Daoy (cell line): ENCODE results near the gene FHL3. TPM values are rescaled to one million over a fixed set of nuclear protein-coding genes. Genes with fewer than 3 reads are reported as not detected.
"Not testable (repeated sequence)": the region's sequence is repeated elsewhere in the genome, so short reads cannot be mapped to it uniquely, and the experiment has no call there.

ENCODE experiments used
- DNase-seq: peaks from one replicate; pipeline ENCODE4 v3.0.0-alpha.2; 2015; ENCODE audit warnings: low read depth
- total RNA-seq: library from RNA; depleted of rRNA; stranded (reverse); fragments of >200 nt; shearing (Covaris generic); gene quantifications from 2 replicates; pipeline ENCODE4 v1.2.3, GENCODE V29; 2014

Gene FHL3
- total RNA-seq, 1 experiment from 2014 or later: 25.3 TPM

DNA sequence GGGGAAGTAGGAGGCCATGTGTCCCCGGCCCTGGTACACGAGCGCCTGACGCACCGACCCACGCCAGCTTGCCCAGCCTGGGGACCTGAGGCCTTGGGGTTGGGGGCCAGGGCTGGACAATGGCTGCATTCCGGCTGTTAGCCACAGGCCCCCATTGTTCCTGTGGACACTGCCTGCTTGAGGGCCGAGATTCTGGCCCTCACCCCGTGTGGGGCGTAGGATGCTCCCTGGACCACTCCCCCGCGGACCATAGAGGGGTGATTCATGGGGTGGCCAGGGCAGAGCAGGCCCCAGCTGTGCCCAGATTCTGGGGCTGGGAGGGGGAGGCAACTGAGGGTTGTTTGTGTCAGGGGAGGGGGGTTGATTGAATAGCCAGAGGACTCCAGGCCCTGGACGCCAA is 29.6 kb upstream of the FHL3 start:
- no peak for DNase-seq

DNA sequence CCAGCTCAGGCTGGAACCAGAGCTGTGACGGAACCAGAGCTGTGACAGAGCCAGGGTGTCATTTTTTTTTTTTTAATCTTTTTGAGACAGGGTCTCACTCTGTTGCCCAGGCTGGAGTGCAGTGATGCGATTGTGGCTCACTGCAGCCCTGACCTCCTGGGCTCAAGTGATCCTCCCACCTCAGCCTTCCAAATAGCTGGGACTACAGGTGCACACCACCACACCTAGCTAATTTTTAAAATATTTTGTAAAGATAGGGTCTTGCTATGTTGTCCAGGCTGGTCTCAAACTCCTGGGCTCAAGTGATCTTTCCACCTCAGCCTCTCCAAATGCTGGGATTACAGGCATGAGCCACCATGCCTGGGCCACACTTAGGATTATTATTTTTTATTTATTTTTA is 27.7 kb upstream of the FHL3 start:
- not testable (repeated sequence) for DNase-seq

DNA sequence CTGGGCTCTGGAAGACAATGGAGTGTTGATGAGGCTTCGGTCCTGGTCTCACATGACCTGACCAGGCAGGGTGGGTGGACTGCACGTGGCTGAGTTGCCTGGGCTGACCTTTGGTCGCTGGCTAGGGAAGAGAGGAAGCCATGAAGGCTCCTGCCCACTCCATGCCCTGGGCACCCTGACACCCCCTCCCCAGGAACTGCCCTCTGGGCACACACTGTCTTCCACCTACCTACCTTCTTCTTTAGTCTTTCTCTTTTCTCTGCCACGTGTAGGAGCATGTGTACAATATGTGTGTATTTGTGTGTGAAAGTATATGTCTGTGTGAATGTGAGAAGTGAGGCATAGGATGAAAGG is 26.2 kb upstream of the FHL3 start:
- no peak for DNase-seq

DNA sequence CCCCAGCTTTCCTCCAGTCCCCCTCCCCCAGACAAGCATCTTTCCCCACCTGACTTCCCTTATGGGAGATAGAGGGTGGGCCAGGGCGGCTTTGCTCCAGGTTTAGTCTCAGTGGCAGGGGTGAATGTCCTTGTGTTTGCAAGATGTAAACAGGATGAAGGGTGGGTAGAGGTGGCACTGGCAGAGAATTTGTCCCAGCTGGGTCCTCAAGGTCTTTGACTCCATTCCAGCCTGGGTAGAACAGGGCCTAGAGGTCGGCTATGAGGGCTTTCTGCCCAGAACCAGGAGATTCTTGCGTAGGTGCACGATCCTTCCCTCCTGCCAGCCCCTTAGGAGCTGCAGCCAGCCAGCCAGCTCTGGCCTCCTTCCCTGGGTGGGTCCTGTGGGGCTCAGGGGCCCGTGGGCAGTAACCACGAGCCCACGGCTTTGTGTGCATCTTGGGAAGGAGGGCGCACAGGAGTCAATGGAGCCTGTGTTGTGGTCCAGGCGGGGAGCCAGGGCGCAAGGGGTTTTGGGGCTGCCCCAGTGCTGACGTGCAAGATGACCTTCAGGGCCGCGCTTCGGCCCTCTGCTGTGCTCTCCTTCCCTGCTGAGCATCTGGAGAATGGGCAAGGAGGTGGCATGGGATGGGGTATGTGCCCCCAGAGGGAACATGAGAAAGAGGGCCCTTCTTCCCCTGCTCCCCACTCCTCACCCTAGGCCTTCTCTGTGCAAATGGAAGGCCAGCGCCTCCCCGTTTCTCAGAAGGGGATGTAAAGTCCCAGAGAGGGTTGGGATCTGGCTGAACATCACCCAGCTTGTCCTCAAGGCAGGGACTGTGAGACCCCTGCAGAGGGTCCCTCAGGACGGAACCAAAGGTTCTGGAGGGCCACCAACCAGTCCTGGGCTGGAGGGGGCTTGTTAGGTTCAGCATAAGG is 25.5 kb upstream of the FHL3 start:
- no peak for DNase-seq

DNA sequence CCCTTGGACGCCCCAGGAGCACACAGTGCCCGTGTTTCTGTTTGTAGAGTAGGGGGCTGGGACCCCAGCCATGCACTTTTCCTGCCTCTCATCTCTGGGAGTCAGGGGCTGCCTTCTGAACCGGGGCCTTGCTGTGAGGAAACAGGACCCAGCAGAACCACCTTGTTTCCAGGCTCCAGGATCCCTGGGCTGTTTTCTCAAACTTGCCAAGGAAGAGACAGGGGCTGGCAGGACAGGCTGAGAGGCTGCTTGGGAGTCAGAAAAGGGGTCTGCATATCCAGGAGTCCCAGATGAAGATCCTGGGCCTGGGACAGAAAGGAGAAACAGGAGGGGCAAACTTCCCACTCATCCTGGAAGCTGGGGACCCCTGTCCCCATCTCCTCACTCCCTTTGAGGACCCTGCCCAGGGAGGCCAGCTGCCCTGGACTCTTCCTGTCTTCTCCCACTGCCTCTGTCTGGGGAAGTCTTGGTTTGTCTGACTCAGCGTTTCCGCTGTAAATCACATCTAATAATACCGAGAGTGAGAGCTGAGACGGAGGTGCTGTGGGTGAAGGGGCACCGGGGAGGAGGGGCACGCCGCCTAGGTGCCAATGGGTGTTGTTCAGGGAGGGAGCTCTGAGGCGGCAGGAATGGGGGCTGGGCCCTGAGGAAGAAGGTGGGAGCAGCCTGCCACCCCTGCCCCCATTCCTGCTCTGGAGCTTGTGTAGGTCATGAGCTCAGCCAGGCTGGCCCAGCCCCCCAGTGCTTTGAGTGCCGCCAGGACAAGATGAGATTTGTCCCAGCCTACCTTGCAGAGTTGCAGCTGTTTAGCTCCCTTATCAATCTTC is 24.6 kb upstream of the FHL3 start:
- peak; percentile 92 for DNase-seq

DNA sequence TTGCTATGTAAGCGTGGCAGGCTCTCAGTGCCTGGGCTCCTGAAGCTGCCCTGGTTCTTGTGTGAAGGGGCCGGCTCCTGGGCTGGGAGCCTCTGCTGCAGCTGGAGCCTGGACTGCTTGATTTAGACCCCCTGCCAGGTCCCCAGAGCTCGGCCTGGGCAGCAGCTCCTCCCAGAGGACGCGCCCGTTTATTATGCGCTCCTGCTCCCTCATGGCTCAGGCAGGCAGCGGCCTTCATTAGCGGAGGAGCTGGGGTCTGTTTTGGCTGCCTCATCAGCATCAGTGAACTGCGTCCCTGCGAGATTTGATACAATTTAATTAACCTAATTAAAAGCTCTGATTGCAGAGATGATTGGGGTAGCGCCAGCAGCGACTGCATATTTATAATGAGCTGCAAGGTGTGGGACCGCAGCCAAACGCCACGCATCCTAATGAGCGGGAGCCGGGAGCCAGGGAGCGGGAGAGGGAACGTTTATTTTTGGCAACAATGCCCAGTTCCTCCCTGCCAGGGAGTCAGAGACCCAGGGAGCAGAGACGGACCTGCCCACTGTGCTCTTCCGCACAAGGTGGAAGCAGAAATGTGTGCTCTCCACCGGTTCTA is 23.9 kb upstream of the FHL3 start:
- DNase-seq: peak; percentile 63

DNA sequence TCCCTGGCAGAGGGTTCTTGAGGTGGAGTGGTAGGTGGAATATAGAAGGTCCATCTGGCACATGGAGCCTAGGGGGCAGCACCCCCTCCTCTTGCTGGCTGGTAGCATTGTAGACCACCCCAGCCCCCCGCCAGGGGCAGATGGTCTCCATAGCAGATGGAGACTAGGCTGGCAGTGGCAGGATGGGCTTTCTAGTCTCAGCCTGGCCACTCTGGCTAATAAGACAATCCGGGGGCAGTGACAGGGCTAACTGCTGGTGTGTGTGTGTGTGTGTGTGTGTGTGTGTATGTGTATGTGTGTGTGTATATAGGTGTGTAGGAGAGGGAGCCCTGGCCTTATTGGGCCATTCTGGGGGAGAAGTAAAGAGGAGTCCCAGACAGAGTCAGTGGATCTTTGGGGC is 23.4 kb upstream of the FHL3 start:
- no peak for DNase-seq

DNA sequence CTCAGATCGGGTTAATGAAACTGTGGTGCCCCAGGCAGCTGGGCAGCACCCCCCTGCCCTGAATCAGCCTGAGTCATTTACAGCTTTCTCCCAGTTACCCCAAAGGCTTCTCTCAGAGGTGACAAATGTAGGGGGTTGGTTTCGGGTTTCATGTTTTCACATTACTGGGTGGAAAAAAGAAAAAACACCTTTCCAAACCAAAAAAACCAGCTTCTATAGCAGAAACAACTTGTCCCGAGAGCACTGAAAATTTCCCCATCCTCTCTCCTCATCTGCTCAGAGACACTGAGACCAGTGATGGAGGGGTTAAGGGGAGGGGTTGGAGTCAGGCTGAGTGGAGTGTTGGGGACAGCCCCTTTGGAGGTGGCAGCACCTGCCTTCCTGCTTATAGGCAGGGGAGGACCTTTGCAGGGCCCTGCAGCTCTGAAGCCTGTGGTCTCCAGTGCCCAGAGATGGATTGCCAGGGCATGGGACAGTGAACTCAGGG is 22.8 kb upstream of the FHL3 start:
- DNase-seq: peak; percentile 76

DNA sequence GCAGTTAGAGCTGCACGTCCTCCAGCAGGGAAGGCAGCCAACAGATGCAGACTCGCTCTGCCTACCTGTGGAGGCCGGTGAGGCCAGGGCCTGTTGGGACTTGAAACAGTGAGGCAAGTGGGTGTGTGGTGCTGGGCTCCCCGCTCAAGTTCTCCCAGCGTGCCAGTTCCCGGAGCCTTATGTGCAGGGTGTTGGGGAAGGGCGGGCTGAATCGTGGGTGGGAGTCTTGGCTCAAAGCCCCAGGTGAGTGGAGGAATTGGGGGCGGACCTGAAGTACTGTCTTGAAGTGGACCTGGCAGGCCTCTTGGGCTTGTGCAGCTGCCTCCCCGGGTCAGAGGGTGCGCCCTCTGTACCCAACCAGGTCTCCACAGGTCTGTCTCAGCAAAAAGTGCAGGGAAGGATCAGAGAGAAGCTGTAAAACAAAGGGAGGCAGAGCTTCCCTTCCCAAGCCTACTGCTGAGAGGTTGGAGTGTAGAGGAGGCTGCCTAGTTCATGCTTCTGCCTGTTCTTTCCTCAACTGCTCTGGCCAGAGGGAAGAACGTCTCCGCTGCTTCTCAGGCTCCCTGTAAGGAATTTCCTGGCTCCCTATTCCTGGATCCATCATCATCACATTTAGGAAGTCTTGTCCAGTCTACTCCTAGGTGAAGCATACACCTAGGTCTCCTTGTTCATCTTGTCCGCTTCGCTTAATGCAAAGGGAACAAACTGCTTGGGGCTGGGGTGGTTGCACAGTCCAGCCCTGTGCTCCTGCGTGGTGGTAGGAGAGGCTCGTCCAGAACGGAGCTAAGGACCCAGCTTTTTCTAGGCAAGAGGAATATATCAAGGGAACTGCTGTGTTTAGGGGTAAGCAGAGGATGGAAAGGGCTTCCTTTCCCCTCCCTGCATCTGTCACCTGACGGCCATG is 22.1 kb upstream of the FHL3 start:
- DNase-seq: no peak

DNA sequence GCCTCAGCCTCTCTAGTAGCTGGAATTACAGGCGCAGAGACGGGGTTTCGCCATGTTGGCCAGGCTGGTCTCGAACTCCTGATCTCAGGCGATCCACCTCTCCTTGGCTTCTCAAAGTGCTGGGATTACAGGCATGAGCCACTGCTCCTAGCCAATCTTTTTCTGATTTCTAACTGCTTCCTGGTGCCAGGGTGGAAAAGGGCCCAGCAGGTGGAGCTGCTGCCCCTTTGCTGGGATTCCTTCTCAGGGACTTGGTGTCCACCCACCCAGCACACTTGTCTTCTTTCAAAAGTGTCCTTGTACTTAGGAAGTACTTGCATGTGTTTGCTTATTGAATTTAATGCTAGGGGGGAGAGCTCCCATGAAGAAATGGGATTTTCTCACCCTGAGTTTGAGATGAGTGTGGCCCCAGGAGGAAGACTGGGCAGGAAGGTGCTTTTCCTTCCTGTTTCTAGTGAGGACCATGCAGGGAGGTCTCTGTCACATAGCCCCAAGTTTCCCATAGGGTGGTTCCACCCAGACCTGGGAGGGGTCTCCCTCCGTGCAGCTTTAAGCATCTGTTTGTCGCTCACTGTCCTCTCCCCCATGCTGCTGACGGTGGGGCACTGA is 21.4 kb upstream of the FHL3 start:
- peak; percentile 76 for DNase-seq

DNA sequence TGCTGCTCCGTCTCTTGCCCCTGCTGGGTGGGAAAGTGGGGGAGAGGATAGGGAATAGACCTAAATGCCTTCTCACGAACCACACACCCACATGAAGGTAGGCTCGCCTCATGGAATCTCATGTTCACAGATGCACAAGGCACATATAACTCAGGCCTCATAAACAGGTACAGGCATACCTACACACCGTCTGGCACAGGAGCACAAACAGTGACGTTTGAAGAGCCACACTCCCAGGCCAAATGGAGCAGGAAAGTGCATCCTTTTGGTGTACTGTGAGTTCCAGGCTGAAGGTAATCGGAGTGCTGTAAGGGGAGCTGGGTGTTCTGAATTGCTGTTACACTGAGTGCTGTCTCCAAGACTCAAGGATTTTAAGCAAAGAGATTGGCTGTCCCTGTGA is 20.4 kb upstream of the FHL3 start:
- DNase-seq: no peak

DNA sequence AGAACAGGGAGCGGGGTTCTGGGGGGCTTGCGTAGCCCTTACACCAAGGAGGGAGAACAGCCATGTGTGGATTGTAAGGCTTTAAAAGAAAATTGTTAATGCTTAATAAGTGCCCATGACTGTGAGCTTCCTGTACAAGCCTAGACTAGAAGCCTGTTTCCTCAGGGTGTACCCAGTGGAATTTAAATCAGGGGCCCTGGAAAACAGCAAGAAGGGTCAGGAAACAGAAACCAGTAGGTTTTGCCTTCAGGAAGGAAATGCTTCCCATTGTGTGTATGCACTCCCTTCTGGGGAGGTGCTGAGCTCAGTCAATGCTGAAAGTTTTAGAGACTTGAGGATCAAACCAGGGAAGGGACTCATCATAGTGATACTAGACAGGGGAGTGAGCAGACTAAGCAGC is 19.9 kb upstream of the FHL3 start:
- no peak for DNase-seq

DNA sequence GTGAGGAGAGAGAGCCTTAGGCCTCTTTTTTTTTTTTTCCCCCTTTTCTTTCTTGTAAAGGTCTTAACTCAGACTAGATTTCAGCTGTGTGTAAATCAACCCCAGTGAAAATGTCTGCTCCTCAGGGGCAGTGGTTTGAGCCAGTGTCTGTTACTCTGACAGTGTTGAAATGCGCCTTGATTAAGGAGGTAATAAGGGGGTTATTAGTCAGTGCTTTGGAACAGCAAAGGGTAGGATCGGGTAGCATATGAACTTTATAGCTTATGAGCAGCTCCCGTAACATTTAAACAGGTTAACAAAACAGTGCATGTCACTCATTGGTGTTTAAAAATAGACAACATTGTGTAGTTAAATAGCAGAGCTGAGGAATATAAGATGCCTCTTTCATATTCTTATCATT is 17.5 kb upstream of the FHL3 start:
- DNase-seq: no peak

DNA sequence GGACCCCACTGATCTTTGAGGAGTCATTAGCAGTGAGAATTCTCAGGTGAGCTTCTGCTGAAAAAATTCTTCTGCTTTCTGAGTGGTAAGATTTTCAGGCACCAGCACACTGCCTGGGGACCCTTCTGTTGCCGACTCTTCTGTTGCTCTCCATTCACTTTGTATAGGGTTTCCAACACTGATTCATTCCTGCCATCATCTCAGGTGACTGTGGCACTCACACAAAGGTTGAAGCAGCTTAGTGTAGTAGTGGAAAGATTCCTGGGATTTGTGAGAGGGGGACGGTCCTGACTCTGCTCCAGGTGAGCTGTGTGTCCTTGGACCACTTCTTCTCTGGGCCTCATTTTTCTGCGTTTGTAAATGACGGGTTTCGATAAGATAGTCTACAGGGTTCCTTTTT is 16.7 kb upstream of the FHL3 start:
- DNase-seq: no peak

DNA sequence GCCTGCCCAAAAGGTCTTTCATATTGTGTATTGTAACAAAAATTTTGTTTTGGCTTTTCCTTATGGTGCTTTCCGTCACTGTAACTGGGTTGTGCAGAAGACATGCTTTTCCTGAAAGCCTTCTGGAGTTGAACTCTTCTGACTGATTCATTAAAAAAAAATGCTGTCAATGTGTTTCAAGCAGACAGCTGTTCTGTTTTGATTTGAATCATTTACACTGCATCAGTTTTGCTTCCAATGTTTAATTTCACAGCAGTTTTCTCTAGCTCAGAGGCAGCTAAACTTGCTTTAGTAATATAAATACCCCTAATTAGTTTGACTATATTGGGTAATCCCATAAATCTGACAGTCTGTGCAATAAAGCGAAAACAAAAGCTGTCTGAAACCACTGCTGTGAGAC is 15.1 kb upstream of the FHL3 start:
- no peak for DNase-seq

DNA sequence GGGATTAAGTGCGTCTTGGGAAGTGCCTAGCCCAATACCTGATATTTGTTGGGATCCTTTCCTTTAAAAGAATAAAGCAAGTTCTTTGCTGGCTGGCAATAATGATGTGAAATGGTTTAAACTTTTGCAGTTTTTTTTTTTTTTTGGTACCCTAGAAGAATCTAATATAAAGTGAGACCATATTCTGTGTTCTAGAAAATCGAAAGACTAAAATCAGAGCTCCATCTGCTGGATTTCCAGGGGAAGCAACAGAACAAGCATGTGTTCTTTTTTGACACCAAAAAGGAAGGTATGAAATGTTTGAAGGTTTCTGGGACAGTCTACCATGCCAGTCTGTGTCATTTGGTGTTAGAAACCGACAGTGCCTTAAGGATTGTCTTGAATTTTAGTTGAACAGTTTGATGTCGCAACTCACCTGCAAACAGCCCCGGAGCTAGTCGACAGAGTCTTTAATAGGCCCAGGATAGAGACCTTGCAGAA is 13.6 kb upstream of the FHL3 start:
- no peak for DNase-seq

DNA sequence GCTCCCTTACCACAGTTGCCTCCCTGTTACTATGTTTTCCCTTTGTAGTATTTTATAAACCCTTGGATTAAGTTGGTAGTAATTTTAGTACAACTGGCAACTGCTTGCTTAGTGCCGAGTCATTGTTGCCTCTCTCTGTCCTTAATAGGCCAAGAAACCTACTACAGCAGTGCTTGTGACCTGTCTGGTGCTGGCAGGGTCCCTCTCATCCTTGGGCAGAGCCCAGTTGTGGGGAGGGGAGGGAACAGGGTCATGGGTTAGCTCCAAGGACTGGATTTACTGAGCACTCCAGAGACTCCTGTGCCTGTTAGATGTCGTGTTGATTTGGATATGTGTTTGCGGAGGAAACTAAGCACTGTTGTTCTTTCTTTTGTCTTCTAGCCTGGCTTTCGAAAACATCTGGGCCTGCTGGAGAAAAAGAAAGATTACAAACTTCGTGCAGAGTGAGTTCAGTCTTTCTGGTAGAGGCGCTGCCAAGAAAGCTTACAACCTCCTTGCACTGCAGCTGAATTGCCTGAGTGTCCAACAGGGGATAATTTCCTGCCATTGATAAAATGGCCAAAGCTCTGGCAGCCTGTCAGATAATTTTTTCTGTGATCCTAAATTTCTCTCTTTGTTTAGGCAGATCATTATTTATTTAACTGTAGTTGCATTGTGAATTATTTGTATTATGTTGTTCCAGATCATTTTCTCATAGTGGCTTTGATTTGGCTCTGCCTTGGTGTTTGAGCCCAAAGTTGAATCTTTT is 10.8 kb upstream of the FHL3 start:
- no peak for DNase-seq

DNA sequence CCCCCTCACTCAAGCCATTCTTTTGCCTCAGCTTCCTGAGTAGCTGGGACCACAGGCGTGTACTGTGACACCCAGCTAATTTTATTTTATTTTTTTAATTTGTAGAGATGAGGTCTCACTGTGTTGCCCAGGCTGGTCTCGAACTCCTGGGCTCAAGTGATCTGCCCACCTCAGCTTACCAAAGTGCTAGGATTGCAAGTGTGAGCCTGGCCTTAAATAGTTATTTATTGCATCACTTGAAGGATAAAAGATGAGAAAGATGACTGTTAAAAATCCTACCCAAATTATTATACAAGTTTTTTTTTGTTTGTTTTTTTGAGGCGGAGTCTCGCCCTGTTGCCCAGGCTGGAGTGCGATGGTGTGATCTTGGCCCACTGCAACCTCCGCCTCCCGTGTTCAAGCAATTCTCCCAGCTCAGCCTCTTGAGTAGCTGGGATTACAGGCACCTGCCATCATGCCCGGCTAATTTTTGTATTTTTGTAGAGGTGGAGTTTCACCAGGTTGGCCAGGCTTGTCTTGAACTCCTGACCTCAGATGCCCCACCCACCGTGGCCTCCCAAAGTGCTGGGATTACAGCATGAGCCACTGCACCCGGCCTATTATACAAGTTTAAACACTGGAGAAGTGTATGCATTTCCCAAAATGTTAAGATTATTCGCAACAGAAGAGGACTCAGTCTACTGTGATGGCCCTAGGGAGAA is 9.6 kb upstream of the FHL3 start:
- no peak for DNase-seq

DNA sequence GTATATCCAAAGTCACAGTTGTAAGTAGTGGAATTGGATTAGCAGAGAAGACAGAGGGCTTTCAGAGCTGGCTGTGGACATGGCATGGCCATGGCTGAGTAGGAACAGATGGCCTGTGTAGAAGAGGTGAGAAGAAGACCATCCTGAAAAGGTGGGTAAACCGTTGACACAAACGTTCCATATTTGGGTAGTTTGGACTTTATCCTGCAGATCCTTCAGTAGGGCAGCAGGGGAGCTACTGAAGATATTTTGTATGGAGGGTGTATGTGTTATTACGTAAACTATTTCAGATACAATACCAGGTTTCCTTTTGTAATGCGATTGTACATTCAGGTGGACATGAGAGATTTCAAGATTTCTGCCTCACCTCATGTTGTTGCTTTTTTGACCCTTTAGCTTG is 8.9 kb upstream of the FHL3 start:
- DNase-seq: no peak

DNA sequence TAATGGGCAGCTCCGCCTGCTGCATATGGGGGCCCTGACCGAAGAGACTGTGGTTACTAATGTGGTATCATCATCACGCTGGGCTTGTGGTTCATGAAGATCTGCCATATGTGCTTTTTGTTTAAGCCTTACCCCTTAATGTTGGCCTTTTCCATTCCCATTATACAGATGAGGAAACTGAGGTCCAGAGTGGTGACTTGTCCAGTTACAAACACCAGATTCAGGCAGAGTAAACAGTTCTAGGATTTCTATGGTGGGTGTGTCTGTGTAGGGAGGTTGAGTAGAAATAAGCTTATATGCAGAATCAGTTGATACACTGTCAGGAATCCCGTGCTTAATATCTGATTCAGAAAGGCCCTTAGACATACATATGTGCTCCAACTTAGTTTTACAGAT is 7.9 kb upstream of the FHL3 start:
- DNase-seq: no peak
